Mononuclear cell (primary cell): ENCODE measurements around the gene RNF44. TPM values are rescaled to one million over a fixed set of nuclear protein-coding genes. Genes with fewer than 3 reads are reported as not detected.

Source experiments
- H3K27me3 ChIP-seq: 2 replicates; pipeline ENCODE4 v1.6.0; 2011; ENCODE audit warnings: low read length, control low read depth; ENCODE audit not compliant: insufficient read depth
- H3K4me1 ChIP-seq: 2 replicates; pipeline ENCODE4 v1.5.1; 2011; ENCODE audit warnings: mild to moderate bottlenecking, low read length, control low read depth; ENCODE audit not compliant: insufficient read depth
- H3K4me3 ChIP-seq: 2 replicates; pipeline ENCODE4 v1.5.1; 2011; ENCODE audit warnings: mild to moderate bottlenecking, low read length, moderate library complexity
- H3K9me3 ChIP-seq: 2 replicates; pipeline ENCODE4 v1.5.1; 2011; ENCODE audit warnings: low read depth, mild to moderate bottlenecking, control low read depth, low read length
- total RNA-seq: library from RNA; depleted of rRNA; stranded (reverse); fragments of >200 nt; gene quantifications from one replicate; pipeline ENCODE4 v1.2.3, GENCODE V29; 2012

Gene RNF44
- 24.9 TPM for total RNA-seq

- Histone ChIP-seq H3K9me3 (no peaks in the 10 kb centered on the region), H3K4me3 (peak within 1 kb of the TSS; percentile 98), H3K27me3 (no peaks in the 10 kb centered on the region), H3K4me1 (peaks cover 77% of the 10 kb centered on the region)
These were observed at the start of gene RNF44 for GRCh38 chr5:176536902-176537553. Gene RNF44 (minus strand): TSS chr5:176537402. CDS start chr5:176532472, 4,930 bp downstream.

GRCh38 chr5:176583076-176583475 lies 45.9 kb upstream of the RNF44 start:
- Histone ChIP-seq H3K4me3 (no peak overlapping the region), H3K27me3 (no peaks in the 10 kb centered on the region), H3K9me3 (no peaks in the 10 kb centered on the region), H3K4me1 (no peaks in the 10 kb centered on the region)

- Histone ChIP-seq H3K27me3 (no peaks in the 10 kb centered on the region), H3K9me3 (no peaks in the 10 kb centered on the region), H3K4me1 (no peaks in the 10 kb centered on the region)
These were observed 44.2 kb upstream of the RNF44 start for GRCh38 chr5:176581361-176581760.

GRCh38 chr5:176579323-176579722 lies 42.1 kb upstream of the RNF44 start:
- Histone ChIP-seq H3K4me1 (no peaks in the 10 kb centered on the region), H3K4me3 (no peak overlapping the region), H3K9me3 (no peaks in the 10 kb centered on the region), H3K27me3 (no peaks in the 10 kb centered on the region)

More at GRCh38 chr5:176581361-176581760, 44.2 kb upstream of the RNF44 start:
- H3K4me3 ChIP-seq = no peak overlapping the region

GRCh38 chr5:176578391-176578808 lies 41.2 kb upstream of the RNF44 start:
- Histone ChIP-seq H3K27me3 (no peaks in the 10 kb centered on the region), H3K4me3 (no peak overlapping the region), H3K9me3 (no peaks in the 10 kb centered on the region), H3K4me1 (no peaks in the 10 kb centered on the region)

- Histone ChIP-seq H3K4me1 (no peaks in the 10 kb centered on the region), H3K4me3 (no peak overlapping the region), H3K27me3 (no peaks in the 10 kb centered on the region), H3K9me3 (no peaks in the 10 kb centered on the region)
These were observed 40.3 kb upstream of the RNF44 start for GRCh38 chr5:176577312-176578176.

- no peaks in the 10 kb centered on the region for H3K9me3 ChIP-seq
- H3K4me3 ChIP-seq = no peak overlapping the region
- H3K4me1 ChIP-seq = no peaks in the 10 kb centered on the region
- no peaks in the 10 kb centered on the region for H3K27me3 ChIP-seq
These were observed 38.6 kb upstream of the RNF44 start for GRCh38 chr5:176575488-176576422.

- Histone ChIP-seq H3K9me3 (no peaks in the 10 kb centered on the region), H3K4me3 (no peak overlapping the region), H3K4me1 (no peaks in the 10 kb centered on the region), H3K27me3 (no peaks in the 10 kb centered on the region)
These were observed 37.9 kb upstream of the RNF44 start for GRCh38 chr5:176575066-176575465.

GRCh38 chr5:176574297-176574591 lies 37.0 kb upstream of the RNF44 start:
- Histone ChIP-seq H3K9me3 (no peaks in the 10 kb centered on the region), H3K4me1 (no peaks in the 10 kb centered on the region), H3K27me3 (no peaks in the 10 kb centered on the region), H3K4me3 (no peak overlapping the region)

- Histone ChIP-seq H3K4me1 (no peaks in the 10 kb centered on the region), H3K4me3 (no peak overlapping the region), H3K27me3 (no peaks in the 10 kb centered on the region), H3K9me3 (no peaks in the 10 kb centered on the region)
These were observed 36.5 kb upstream of the RNF44 start for GRCh38 chr5:176573564-176574296.

- Histone ChIP-seq H3K4me3 (no peak overlapping the region), H3K9me3 (no peaks in the 10 kb centered on the region), H3K4me1 (no peaks in the 10 kb centered on the region), H3K27me3 (no peaks in the 10 kb centered on the region)
These were observed 32.8 kb upstream of the RNF44 start for GRCh38 chr5:176570044-176570443.

- Histone ChIP-seq H3K9me3 (no peaks in the 10 kb centered on the region), H3K4me1 (no peaks in the 10 kb centered on the region), H3K27me3 (no peaks in the 10 kb centered on the region), H3K4me3 (no peak overlapping the region)
These were observed 31.5 kb upstream of the RNF44 start for GRCh38 chr5:176568657-176569056.

GRCh38 chr5:176565760-176566288 lies 28.6 kb upstream of the RNF44 start:
- no peak overlapping the region for H3K4me3 ChIP-seq
- H3K9me3 ChIP-seq = no peaks in the 10 kb centered on the region
- H3K27me3 ChIP-seq = no peaks in the 10 kb centered on the region
- no peaks in the 10 kb centered on the region for H3K4me1 ChIP-seq

- Histone ChIP-seq H3K9me3 (no peaks in the 10 kb centered on the region), H3K4me1 (peaks cover 12% of the 10 kb centered on the region), H3K27me3 (no peaks in the 10 kb centered on the region), H3K4me3 (no peak overlapping the region)
These were observed 26.8 kb upstream of the RNF44 start for GRCh38 chr5:176564002-176564401.
